CD4-positive, alpha-beta T cell treated with Interleukin-15 for 1 hour (primary cell): ENCODE results near the gene MOB1B.
"Not testable (repeated sequence)": the region's sequence is repeated elsewhere in the genome, so short reads cannot be mapped to it uniquely, and the experiment has no call there.

Source experiments
- DNase-seq: peaks from one replicate; pipeline ENCODE4 v3.0.0-alpha.2; 2020

Gene MOB1B

GRCh38 chr4:70901984-70902576 is at the start of gene MOB1B:
MOB1B (plus strand) TSS chr4:70902369; CDS start chr4:70902537, 168 bp downstream.
- DNase-seq, result peak; percentile 87

GRCh38 chr4:70855464-70855863 is 46.7 kb upstream of the MOB1B start:
- no peak for DNase-seq

- no peak for DNase-seq
Observed at GRCh38 chr4:70858454-70858853, 43.7 kb upstream of the MOB1B start.

GRCh38 chr4:70859066-70859465 is 43.1 kb upstream of the MOB1B start:
- DNase-seq, result no peak

DNA sequence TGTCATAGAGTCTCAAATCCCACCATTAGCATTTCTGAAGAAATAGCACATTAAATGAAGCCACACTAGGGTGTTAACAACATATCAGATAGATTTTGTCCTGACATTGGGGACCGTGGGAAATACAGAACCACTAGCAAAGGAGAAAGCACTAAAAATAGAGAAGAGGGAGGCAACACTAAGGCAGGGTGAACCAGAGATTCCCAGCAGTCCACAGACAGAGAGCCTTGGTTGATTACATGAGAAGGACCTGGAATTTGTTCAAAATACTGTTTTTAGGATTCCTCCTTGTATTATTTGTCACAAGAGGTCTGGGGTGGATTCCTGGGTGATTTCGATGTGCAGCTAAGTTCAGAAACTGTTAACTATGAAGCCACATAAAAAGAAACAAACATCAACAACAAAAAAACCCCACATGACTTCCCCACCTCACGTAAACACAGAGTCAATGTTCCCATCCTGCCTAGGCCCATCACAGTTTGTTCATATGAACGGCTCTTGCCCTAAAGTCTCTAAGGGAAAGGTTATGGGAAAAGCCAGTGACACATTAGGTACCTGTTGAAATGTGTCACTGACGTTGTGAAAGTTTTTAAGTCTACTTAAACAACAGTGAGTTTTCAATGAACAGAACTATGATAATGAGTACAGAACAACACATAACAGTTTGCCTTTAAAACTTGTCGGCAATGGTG is 38.9 kb upstream of the MOB1B start:
- no peak for DNase-seq

DNA sequence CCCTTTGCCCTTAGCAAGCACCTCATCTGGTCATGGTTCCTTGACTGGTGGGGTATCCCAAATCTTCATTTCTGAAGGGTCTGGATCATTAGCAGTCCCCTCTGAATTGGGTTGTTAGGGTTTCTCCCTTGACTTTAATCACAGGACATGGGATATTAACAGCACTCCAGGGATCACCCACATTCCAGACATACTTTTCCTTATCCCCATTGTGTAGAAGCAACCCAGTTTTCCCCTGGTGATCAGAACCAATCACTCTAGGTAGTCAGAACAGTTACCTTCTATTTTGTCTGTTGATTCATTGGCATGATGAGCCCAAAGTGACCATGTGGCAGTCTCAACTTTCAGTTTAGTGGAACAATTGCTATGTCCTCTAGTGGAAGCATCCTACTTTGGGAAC is 33.4 kb upstream of the MOB1B start:
- no peak for DNase-seq

DNA sequence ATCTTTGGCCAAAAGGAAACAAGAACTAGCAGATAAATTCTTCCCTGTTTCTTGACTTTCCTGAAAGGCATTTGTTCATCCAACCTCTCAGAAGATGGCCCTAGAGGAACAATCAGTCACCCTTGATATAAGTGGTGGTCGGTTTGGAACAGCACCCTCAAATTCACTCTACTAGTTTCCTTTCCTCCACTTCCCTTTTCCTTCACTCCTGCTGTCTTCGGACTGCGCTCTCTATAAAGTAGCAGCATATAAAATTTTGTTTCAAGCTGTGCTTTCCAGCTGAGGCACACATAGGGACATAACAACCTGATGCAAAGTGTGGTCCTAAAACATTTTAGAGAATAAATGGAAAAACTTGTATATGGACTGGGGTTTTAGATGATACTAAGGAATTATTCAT is 29.0 kb upstream of the MOB1B start:
- DNase-seq, result no peak

DNA sequence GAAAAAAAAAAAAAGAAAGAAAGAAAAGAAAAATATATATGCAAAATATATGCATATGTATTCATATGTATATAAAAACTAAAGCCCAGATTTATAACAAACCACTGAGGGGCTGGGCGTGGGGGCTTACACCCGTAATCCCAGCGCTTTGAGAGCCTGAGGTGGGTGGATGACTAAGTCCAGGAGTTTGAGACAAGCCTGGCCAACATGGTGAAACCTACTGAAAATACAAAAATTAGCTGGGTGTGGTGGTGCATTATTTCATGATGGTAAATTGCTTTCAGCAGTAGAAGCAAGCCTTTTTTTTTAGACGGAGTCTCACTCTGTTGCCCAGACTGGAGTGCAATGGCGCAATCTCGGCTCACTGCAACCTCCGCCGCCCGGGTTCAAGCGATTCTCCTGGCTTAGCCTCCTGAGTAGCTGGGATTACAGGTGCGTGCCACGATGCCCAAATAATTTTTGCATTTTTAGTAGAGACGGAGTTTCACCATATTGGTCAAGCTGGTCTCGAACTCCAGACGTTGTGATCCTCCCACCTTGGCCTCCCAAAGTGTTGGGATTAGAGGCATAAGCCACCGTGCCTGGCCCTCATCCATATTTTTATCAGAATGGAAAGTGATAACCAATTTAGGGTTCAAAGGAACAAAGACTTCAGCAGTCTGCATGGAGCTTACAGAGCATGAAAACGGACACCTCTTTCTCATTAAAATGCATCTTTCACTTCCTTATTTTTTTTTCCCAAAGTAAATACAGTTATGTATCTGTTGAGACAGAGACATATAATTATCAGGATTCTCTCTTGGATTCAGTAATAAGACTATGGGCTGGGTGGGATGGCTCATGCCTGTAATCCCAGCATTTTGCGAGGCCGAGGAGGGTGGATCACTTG is 27.7 kb upstream of the MOB1B start:
- no peak for DNase-seq

DNA sequence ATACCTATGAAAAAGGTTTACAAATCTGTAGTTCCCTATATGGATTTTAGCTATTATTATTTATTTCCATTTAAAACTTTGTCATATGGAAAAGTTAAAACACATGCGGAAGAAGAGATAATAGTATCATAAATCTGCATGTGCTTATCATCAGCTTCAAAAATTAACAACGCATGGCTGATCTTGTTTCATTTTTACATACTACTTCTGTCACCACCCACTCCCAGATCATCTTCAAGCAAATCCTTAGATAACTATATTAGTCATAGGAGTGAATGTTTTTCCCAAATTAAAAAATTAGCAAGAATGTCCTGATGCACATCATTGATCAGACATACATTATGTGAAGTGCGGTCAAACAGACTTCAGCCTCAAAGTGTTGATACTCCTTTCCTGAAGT is 24.6 kb upstream of the MOB1B start:
- DNase-seq, result no peak

DNA sequence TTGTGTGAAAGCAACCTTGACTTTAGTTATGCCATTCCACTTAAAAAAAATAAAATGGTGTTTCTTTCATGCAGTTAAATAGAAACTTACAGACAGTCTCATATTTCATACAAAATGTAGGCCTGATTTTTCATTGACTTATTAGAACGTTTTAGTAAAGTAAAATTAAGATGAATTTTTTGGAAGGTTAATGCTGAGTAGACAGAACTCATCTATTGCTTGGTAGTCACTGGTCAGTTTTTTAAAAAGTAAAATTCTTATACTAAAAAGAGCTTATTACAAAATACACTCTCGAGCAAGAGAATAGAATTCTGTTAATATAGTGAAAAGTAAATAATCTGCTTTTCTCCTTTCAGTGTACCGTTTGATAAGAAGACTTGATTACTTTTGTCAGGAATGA is 21.4 kb upstream of the MOB1B start:
- no peak for DNase-seq

DNA sequence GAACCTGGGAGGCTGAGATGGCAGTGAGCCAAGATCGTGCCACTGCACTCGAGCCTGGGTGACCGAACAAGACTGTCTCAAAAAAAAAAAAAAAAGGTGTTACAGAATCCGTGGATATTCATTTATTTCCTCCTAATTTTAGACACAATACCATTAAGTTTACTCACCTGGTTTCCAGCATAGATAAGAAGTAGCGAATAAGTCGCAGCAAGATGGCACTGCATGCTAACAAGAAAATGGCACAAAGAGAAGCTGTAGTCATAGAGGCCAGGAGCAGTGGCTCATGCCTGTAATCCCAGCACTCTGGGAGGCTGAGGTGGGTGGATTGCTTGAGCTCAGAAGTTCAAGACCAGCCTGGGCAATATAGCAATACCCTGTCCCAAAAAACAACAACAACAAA is 17.0 kb upstream of the MOB1B start:
- no peak for DNase-seq

- peak; percentile 66 for DNase-seq
Observed at GRCh38 chr4:70892086-70892769, 9.9 kb upstream of the MOB1B start.

DNA sequence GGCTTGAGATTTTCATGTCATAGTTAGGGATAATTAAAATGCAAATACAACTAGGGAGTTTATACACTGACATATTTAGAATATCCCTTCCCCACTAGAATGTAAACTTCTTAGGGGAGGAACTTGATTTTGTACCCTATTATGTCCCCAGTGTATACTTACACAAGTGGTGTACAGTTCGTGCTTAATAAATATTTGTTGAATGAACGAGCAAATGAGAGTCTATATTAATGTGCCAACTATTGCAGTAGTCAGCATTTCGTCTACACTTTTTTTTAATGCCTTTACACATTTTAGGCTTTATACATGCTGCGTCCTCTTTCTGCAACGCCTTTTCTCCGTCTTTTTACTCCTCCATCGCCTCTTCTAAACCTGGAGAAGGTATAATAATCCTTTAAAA is 8.4 kb upstream of the MOB1B start:
- DNase-seq, result no peak

- DNase-seq, result no peak
Observed at GRCh38 chr4:70895405-70895804, 6.8 kb upstream of the MOB1B start.

DNA sequence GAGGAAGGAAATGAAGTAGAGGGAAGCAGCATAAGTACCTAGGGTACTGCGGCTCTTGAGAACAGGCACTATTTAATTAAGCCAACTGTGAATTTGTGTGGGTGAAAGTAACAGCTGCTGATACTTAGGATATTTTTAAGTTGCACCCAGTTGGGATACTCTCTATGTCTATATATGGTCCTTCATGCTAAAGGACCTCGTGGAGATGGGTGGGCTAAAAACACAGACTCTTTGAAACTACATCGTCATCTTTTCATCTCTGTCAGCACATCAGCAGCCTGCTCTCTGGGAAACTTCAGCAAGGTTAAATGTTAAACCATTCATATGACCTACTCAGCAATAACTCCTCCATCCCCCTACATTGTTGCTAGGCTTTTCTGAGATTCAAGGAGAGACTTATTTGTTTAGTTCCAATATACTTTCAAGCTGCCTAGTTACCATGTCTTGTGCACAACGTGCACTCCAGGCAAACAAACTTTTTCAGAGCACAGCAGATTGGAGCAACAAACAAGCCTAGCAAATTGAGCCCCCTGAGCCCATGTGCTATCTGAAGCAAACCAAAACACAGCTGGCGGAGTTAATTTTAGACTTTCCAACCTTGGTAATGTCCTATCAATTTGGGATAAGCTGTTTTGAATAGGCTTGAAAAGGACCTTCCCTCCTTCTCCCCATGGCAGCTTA is 6.2 kb upstream of the MOB1B start:
- no peak for DNase-seq

- DNase-seq, result not testable (repeated sequence)
Observed at GRCh38 chr4:70898581-70898980, 3.6 kb upstream of the MOB1B start.

DNA sequence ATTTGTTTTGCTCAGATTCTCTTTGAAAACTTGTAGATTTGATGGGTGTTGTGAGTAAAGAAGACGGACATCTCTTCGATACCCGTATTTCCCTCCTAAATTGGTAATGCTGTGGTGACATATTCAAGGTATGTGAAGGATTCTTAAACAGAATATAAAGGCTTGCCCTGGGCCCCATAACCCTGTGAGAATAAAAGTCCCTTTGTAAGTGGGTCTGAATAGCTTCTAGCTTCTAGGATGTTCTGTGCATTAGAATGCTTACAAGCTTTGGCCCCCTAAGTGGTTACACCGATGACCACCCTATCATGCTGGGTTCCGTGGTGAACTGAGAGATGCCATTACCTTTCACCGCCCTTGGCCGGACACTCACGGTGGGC is 574 bp upstream of the MOB1B start:
- no peak for DNase-seq

- DNase-seq, result peak; percentile 17
Observed at GRCh38 chr4:70902577-70903290, 565 bp downstream of the MOB1B start.

DNA sequence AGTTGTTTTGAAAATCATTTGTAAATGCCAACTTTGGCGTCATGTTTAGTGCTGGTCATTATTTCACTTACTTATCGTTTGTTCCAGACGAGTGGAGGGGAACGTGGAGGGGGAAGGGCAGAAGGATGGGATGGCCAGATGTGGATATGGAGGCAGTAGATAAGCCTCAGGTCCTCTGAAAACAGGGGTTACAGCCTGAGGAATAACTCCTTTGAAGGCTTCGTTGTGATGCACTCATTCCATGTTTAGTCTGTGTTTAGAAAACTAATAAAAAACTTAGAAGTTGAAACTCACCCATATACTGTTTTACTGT is 1.1 kb downstream of the MOB1B start:
- no peak for DNase-seq

DNA sequence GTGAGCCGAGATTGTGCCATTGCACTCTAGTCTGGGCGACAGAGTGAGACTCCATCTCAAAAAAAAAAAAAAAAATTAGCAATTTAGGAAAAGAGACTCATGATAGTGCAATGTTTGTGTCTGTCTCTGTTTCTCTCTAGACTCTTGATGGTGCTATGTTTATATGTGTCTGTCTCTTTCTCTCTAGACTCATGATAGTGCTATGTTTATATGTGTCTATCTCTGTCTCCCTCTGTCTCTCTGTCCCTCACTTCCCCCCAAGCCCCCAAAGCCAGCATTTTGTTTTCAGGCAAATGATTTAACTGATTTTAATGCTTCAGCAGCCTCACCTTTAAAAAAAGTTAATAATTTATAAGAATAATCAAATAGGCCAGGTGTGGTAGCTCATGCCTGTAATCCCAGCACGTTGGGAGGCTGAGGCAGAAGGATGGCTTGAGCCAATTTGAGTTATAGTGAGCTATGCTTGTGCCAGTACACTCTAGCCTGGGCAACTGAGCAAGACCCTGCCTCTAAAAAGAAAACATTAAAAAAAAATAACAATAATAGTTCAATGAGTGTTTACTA is 6.9 kb downstream of the MOB1B start:
- DNase-seq, result no peak

DNA sequence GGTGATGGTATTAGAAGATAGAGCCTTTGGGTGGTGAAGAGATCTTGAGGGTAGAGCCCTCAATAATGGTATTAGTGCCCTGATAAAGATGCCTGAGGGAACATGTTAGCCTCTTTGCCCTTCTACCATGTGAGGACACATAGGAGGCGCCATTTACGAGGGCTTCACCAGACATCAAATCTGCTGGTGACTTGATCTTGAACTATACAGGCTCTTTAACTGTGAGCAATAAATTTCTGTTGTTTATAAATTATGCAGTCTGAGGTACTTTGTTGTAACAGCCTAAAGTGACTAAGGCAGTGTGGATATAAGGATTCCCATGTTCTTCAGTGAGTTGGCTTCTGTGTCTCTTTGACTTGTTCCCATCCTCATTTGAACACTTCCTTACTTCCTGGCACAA is 11.8 kb downstream of the MOB1B start:
- no peak for DNase-seq

DNA sequence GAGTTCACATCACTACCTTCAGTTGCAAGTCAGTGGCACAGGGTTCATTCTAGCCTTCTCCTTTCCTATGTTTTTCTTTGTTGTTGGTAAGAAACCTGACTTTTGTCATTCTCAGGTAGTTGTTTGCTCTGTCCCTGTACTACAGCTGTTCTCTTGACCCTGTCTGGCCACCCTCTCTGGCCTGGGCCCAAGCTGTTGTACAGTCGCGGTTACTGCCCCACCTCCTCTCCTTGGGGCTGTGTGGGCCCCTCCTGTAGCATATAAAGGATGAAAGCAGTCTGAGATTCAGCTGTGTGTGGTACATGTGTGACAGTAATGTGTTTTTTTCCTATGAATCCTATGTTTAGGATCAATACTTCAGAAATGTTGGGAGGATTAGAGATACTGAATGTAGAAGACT is 12.5 kb downstream of the MOB1B start:
- DNase-seq, result no peak
